GM06990 (cell line): ENCODE results near the gene PDE1A.

Experiments
- DNase-seq: peaks from one replicate; pipeline ENCODE4 v3.0.0-alpha.2; 2011; ENCODE audit not compliant: insufficient read length; ENCODE audit errors: extremely low read depth
- H3K27me3 ChIP-seq: replicated peaks from 2 replicates; pipeline ENCODE4 v1.6.0; 2011; ENCODE audit warnings: low read length; ENCODE audit not compliant: control insufficient read depth, insufficient read depth
- H3K36me3 ChIP-seq: 2 replicates; pipeline ENCODE4 v1.5.1; 2011; ENCODE audit warnings: low read length; ENCODE audit not compliant: control insufficient read depth, insufficient read depth
- H3K4me3 ChIP-seq: replicated peaks from 2 replicates; pipeline ENCODE4 v1.5.1; 2011; ENCODE audit warnings: low read depth, mild to moderate bottlenecking, control low read depth, low read length
- TF ChIP-seq, protein P1 (sequence below): IDR thresholded peaks from 2 replicates; pipeline ENCODE4 v1.5.1; 2011; ENCODE audit warnings: low read length, control low read depth, mild to moderate bottlenecking, inconsistent platforms; ENCODE audit not compliant: insufficient read depth, poor library complexity, severe bottlenecking

Gene PDE1A

DNA sequence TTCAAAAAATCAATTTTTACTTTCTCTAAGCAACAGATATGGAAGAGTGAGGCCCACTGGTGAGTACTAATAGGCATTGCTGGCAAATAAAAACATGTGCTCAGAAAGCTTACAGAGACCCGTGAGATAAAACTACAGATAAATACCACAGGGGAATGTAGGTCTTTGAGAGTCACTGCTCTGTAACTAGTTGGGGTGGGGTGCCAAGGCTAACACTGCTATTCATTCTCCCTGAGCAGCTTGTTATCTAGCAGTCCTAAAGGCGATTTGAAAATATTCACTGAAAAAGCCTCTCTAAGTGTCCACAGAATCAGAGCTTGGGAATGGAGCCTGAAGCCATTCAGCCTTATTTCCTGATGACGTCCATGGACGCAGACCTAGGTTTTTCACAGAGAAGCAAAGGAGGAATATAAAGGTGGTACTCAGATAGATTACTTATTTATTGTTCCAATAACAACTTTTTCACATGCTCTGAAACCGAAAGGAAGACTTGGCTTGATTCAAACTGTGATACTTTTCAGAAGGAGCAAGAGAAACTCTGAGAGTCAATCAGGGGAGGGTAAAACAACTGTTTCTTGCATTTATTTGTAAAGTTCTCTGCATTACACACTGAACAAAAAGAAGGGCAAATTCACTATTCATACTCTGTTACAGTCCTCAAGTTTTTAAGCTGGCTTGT is 252.8 kb downstream of the PDE1A start:
- DNase-seq: no peak
- TF ChIP-seq, protein P1, sequence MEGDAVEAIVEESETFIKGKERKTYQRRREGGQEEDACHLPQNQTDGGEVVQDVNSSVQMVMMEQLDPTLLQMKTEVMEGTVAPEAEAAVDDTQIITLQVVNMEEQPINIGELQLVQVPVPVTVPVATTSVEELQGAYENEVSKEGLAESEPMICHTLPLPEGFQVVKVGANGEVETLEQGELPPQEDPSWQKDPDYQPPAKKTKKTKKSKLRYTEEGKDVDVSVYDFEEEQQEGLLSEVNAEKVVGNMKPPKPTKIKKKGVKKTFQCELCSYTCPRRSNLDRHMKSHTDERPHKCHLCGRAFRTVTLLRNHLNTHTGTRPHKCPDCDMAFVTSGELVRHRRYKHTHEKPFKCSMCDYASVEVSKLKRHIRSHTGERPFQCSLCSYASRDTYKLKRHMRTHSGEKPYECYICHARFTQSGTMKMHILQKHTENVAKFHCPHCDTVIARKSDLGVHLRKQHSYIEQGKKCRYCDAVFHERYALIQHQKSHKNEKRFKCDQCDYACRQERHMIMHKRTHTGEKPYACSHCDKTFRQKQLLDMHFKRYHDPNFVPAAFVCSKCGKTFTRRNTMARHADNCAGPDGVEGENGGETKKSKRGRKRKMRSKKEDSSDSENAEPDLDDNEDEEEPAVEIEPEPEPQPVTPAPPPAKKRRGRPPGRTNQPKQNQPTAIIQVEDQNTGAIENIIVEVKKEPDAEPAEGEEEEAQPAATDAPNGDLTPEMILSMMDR: no peak
- Histone ChIP-seq H3K27me3 (no peaks in the 10 kb centered on the region), H3K36me3 (no peaks in the 10 kb centered on the region), H3K4me3 (no peak overlapping the region)

DNA sequence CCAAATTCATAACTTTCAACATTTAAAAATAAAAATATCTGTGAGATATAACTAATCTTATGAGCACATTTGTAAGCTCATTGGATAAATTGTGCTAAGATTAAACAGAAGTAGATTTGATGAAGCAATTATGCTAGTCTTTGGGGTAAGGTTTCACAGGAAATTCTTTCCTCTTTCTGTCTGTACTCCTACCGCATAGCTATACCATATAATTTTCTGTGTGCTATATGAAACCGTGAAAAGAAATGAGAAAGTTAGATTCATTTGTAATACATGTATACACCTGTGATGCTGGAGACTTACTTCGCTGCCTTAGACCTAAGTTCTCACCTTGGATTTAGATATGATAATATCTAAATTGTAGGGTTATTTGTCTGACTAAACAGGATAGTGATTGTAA is 256.5 kb downstream of the PDE1A start:
- Histone ChIP-seq H3K27me3 (no peaks in the 10 kb centered on the region), H3K36me3 (no peaks in the 10 kb centered on the region), H3K4me3 (no peak overlapping the region)
- DNase-seq: no peak
- TF ChIP-seq, protein P1: no peak

DNA sequence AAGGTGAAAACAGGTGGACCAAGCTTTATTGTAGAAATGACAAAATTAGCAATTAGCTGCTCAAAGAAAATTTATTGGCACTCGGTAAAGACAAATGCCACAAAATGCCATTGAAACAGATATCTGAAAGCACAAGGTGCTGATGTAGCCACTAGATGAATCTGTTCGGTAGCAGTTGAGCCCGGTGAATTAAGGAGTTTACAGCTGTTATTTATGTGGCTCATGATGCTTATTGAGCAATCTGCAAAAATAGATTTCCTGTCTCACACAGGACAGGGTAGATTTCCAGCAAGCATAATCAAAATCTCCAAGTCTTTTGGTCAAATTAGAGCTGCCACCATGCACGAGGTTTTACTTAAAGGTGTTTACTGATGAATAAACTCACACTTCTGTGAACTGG is 259.0 kb downstream of the PDE1A start:
- no peaks in the 10 kb centered on the region for H3K36me3 ChIP-seq
- DNase-seq: no peak
- no peak overlapping the region for H3K4me3 ChIP-seq
- H3K27me3 ChIP-seq: no peaks in the 10 kb centered on the region
- TF ChIP-seq, protein P1: no peak

DNA sequence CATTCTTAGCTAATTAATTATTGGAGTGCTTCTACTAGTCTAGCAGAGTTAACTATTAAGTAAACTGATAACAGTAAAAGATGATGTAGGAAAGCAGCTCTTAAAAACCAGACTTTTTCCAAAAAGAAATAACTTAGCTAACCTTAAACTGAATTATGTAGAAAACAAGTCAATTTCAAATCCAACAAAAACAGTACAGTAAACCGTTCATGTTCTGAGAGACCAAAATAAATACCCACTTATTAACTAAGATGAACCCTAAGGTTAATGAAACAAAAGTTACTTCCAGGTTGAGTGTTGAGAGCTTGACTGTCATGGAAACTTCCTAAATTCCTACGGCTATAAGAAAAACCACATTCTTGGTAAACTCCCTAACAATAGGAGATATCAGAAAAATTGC is 260.0 kb downstream of the PDE1A start:
- TF ChIP-seq, protein P1: no peak
- DNase-seq: no peak
- Histone ChIP-seq H3K27me3 (no peaks in the 10 kb centered on the region), H3K4me3 (no peak overlapping the region), H3K36me3 (no peaks in the 10 kb centered on the region)

DNA sequence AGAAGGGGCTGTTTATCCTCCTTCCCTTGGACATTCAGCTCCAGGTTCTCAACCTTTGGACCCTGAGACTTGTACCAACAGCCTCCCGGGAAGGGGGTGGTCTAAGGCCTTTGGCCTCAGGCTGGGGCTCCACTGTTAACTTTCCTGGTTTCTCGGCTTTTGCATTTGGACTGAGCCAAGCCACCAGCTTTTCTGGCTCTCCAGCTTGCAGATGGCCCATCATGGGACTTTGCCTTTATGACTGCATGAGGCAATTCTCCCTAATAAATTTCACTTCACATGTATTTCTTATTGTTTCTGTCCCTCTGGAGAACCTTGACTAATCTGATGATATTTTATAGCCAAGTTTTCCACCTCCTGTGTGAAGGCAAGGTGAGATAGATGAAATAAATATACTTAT is 260.4 kb downstream of the PDE1A start:
- Histone ChIP-seq H3K27me3 (no peaks in the 10 kb centered on the region), H3K4me3 (no peak overlapping the region), H3K36me3 (no peaks in the 10 kb centered on the region)
- TF ChIP-seq, protein P1: no peak
- no peak for DNase-seq

DNA sequence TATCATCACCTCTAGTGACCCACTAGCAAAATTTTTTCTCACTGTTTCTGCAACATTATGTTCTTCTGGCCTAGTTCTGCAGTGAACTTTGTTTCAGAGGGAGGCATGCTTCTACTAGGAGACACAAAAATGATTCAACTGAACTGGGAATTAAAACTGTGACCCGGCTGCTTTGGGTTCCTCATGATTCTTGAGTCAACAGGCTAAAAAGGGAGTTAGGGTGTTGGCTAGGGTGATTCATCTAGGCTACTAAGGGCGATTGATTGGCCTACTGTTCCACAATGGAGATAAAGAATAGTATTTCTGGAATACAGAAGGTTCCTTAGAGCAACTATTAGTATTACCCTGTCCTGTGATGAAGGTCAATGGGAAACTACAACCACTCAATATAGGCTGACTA is 261.6 kb downstream of the PDE1A start:
- DNase-seq: no peak
- no peak overlapping the region for H3K4me3 ChIP-seq
- H3K36me3 ChIP-seq: no peaks in the 10 kb centered on the region
- TF ChIP-seq, protein P1: no peak
- H3K27me3 ChIP-seq: no peaks in the 10 kb centered on the region
